NCI-H146 treated with DMSO at 0.1 percent for 48 hours (cell line): ENCODE data around the gene VEZF1.

Source experiments
- DNase-seq: peaks from one replicate; lab custom pipeline; 2025; ENCODE audit not compliant: unreplicated experiment; lab: John Stamatoyannopoulos, UW

Gene VEZF1

GRCh38 chr17:57987581-57988300 lies at the start of gene VEZF1:
Gene VEZF1 (minus strand): TSS chr17:57988254. CDS start chr17:57988111, 143 bp downstream.
- peak; percentile 47 for DNase-seq

- no peak for DNase-seq
Measured at GRCh38 chr17:58032691-58033415, 44.8 kb upstream of the VEZF1 start.

GRCh38 chr17:58028578-58028977 lies 40.5 kb upstream of the VEZF1 start:
- no peak for DNase-seq

- DNase-seq, result peak; percentile 43
Measured at GRCh38 chr17:58020401-58020800, 32.3 kb upstream of the VEZF1 start.

GRCh38 chr17:58019521-58019920 lies 31.5 kb upstream of the VEZF1 start:
- no peak for DNase-seq

- DNase-seq, result no peak
Measured at GRCh38 chr17:58019039-58019438, 31.0 kb upstream of the VEZF1 start.

- DNase-seq, result no peak
Measured at GRCh38 chr17:58010067-58010799, 22.2 kb upstream of the VEZF1 start.

GRCh38 chr17:58007781-58008706 lies 20.0 kb upstream of the VEZF1 start:
- no peak for DNase-seq

- peak; percentile 96 for DNase-seq
Measured at GRCh38 chr17:58006924-58007780, 19.1 kb upstream of the VEZF1 start, which contains the start of gene SRSF1. Gene SRSF1 (minus strand): TSS chr17:58007246. CDS start chr17:58007137, 109 bp downstream.

- peak; percentile 28 for DNase-seq
Measured at GRCh38 chr17:58006560-58006923, 18.5 kb upstream of the VEZF1 start.

GRCh38 chr17:58005728-58006559 lies 17.9 kb upstream of the VEZF1 start:
- DNase-seq, result no peak

- no peak for DNase-seq
Measured at GRCh38 chr17:58005031-58005727, 17.1 kb upstream of the VEZF1 start.

- DNase-seq, result no peak
Measured at GRCh38 chr17:58004060-58004459, 16.0 kb upstream of the VEZF1 start.

GRCh38 chr17:58002973-58003372 lies 14.9 kb upstream of the VEZF1 start:
- DNase-seq, result no peak

GRCh38 chr17:58002154-58002948 lies 14.3 kb upstream of the VEZF1 start:
- no peak for DNase-seq

GRCh38 chr17:58001461-58002124 lies 13.5 kb upstream of the VEZF1 start:
- no peak for DNase-seq

- DNase-seq, result peak; percentile 58
Measured at GRCh38 chr17:57999496-58000017, 11.5 kb upstream of the VEZF1 start.
